HUDEP-2 (cell line): ENCODE measurements around the gene CCDC73.
A peak's percentile ranks its signal among the peaks of the same experiment; 100 is the strongest.
"Not testable (repeated sequence)": the region's sequence is repeated elsewhere in the genome, so short reads cannot be mapped to it uniquely, and the experiment has no call there.

Experiments
- DNase-seq, 76 experiments: peaks; one replicate each; lab custom pipeline; 2025; ENCODE audit not compliant: unreplicated experiment in 76 of 76; lab: John Stamatoyannopoulos, UW

The CCDC73 gene

DNA sequence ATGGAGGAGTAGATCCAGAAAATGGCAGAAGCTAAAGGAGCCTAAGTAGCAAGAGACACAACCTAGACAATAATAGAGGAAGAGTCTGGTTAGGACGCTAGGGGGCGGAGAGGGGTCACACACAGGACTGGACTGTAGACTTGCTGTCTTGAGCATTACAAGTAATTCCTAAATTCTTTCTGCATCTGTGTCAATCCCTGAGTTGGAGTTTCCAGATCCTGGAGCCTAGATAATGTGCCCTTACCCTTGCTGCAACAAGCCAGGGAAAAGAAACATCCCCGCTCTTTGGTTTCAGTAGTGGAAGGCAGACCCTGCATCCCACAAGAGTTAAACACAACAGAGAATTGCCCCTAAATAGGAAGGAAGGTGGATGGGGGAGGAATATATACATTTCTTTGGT is 14.9 kb upstream of the CCDC73 start:
- DNase-seq, result peak in 66 of 76 experiments; percentile 2 to 77 (median 54)

DNA sequence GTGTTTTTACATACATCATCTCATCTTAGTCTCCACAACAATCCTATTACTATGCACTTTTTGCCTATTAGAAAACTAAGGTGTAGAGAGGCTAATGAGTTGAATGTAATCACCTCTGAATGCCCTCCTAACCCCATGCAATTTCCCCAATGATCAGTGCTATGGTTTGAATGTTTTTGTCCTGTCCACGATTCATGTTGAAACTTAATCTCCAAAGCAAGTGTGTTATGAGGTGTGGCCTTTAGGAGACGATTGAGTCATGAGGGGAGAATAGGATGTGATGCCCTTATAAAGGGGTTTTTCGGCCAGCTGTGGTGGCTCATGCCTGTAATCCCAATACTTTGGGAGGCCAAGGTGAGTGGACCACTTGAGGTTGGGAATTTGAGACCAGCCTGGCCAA is 2.0 kb upstream of the CCDC73 start:
- DNase-seq, result no peak

DNA sequence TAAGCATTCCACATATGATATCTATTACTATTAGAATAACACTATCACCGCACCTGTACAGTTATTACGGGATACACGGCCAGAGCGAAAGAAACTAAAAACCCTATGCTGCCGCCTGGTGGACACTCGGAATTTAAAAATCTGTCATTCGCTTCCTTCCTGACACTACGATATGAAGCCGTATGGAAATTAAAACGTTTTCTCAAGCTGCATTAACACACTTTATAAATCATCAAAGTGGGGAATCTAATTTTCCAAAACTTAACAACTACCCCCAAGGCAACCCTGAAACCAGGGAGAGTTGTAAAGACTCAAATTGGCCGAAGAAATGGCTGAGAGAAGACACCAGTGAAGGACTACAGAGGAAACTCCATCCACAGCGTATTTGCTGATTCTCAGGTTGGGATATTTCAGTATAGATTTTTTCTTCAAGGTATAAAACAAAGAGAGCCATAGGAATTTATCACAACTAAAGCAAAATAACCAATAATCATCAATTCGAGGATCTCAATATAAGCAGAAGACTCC is 1.4 kb downstream of the CCDC73 start:
- DNase-seq, result peak in 43 of 76 experiments; percentile 1 to 55 (median 23)

DNA sequence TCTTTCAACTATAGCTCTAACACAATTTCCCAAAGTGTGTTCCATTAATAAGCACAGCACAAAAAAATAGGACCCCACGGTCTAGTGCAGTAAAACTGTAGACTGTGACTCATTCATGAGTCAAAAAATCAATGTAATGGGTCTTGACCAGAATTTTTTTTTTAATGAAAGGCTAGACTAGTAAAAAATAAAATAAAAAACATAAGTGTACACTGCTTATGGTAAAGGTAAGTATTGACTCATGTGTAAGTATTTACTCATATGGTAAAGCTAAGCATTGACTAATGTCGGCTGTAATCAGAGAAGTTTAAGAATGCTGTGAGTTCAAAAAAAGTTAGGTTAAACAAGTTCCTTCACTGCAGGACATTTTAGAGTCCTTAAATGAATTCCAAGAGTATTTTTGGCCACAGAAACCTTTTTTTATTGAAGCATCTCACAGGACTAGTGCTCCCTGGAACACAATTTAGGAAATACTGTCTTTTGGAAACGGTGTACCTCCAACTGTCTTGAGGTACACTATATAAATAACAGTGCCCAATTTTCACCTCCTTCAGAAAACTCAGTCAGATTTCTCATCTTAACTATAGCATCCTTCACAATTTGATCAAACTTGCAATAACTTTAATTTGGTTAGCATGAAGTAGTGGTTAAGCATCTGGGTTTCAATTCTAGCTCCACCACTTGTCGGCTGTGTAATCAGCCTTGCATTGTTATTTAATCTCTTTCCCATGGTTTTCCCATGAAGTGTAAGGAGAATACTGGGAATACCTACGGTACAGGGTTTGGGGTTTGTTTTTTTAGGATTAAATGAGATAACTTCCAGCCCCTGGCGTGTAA is 2.1 kb downstream of the CCDC73 start:
- DNase-seq, result no peak

DNA sequence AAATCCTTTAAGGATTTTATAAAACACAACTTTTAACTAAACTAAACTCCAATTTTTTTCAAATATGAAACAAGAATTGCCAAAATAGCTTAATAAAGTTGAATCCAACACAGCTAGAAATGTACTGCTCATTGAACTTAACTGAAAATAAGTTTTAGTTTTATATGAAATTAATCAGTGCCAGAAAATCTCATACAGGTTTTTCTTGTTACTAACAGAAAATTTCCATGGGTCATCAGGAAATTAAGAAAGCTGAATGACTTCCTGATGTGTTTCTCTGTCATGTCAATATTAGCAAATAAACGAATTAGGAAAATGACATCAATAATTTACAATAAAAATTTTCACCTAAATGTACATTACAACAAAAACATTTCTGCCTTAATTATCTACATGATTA is 3.5 kb downstream of the CCDC73 start:
- no peak for DNase-seq

DNA sequence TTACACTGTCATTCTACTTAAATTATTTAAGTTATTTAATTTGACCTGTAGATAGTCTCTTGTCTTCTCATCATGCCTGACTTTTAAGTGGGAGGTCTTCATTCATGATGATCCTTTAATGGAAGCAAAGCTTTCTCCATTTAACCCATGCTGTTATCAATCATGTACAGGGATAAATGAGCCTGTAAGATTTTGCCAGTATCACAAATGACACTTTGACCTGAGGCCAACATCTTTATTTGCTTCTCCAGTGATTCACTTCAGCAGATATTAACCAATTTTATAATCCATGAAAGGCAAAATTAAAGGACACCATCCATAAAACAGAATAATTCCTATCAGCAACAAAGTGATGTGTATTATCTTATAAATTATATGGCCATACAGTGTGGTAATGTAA is 7.7 kb downstream of the CCDC73 start:
- no peak for DNase-seq

DNA sequence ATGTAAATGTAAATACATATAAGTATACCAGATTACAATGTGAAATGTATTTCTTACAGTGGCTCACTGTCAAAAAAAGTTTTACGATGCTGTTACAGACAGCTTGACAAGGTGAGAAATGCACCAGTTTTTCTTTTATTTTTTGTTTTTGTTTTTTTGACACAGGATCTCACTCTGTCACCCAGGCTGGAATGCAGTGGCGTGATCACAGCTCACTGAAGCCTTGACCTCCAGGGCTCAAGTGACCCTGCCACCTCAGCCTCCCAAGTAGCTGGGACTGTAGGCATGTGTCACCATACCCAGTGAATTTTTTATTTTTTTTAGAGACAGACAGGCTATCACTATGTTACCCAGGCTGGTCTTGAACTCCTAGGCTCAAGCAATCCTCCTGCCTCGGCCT is 9.2 kb downstream of the CCDC73 start:
- no peak for DNase-seq

DNA sequence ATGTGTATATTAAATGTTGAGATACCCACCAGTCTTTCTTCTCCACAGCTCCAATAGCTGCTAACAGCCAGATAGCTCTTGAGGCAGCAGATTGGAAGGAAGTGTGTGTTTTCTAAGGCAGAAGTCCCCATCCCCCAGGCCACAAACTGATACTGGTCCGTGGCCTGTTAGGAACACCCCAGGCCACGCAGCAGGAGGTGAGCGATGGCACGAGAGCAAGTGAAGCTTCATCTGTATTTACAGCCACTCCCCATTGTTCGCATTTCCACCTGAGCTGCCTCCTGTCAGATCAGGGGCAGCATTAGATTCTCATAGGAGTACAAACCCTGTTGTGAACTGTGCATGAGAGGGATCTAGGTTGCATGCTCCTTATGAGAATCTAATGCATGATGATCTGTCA is 12.7 kb downstream of the CCDC73 start:
- no peak for DNase-seq

DNA sequence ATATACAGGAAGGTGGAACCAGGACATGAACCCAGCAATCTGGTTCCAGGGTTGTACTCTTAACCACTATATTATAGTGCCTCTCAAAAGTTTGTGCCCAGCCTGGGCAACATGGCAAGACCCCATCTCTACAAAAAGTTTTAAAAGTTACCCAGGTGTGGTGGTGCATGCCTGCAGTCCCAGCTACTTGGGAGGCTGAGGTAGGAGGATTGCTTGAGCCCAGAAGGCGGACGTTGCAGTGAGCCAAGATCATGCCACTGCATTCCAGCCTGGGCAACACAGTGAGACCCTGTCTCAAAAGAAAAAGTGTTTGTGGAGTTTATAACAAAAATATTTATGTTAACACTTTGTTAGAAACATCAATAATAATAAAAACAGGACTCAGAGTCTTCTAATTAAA is 13.6 kb downstream of the CCDC73 start:
- not testable (repeated sequence) for DNase-seq

DNA sequence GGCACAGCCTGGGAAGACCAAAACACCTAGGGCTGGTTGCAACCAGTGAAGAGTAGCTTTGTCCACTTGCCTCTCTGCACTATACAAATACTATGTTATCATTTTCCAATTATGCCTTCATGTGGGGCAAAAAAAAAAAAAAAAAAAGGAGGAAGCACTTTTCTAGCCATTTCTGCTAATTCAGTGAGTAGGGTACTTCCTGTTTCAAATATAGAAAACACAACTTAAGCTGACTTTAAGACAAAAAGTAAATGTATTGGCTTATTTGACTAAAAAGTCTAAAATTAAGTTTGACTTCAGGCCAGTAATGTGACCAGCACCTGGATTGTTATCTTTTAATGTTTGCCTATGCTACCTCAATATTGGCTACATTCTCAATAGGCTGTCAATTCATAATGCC is 15.3 kb downstream of the CCDC73 start:
- no peak for DNase-seq

DNA sequence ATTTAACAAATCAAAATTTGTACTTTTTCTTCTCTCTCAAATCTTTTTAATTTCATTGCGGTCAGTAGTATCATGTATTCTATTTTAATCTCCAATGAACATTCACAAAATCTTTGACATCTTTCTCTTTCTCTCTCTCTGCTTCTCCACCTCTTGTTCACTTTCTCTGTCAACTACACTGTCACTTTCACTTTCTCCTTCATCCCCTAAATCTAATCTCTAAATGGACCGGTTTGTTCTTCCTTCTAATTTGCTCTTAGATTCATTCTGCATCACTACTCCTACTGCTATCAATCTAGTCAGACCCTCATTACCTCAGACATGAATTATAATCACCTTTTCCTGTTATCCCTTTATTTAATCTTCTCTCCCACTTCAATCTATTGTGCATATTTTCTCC is 18.6 kb downstream of the CCDC73 start:
- DNase-seq, result no peak

DNA sequence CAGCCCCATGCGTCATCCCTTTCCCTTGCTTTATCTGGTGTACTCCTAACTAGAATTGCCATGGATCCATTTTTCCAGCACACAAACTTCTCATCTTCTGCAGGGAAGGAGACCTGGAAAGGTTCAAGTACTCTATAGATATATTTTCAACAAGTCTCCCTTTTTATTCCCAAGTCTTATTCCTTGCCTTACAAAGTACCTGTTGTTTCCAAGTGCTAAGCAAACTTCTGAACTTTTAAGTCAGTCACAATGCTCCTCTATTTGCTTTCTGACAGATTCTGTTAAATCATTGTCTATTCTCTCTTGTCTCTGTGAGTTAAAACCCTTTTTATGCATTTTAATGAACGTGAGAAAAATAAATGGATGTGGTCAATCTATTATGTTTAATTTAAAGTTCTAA is 20.4 kb downstream of the CCDC73 start:
- no peak for DNase-seq

DNA sequence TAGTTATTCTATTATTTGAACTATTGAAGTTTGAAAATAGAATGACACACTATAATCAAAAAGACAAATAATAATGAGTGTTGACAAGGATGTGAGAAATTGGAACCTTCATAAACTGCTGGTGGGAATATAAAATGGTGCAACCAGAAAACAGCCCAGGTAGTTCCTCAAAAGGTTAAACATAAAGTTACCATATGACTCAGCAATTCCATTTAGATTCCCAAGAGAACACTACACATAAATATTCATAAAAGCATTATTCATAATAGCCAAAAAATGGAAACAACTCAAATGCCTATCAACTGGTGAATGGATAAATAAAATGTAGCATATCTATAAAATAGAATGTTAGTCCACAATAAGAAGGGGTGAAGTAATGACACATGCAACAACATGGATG is 21.7 kb downstream of the CCDC73 start:
- DNase-seq, result no peak

DNA sequence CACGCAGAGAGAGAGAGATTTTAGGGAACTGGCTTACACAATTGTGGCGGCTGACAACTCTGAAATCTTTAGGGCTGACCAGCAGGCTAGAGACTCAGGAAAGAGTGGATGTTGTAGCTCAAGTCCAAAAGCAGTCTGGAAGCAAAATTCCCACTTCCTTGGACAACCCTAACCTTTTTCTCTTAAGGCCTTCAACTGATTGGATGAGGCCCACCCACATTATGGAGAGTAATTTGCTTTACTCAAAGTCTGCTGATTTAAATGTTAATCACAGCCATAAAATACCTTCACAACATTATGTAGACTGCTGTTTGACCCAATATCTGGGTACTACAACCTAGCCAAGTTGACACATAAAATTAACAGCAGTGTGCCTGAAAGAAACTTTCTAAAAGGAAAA is 32.7 kb downstream of the CCDC73 start:
- not testable (repeated sequence) for DNase-seq

DNA sequence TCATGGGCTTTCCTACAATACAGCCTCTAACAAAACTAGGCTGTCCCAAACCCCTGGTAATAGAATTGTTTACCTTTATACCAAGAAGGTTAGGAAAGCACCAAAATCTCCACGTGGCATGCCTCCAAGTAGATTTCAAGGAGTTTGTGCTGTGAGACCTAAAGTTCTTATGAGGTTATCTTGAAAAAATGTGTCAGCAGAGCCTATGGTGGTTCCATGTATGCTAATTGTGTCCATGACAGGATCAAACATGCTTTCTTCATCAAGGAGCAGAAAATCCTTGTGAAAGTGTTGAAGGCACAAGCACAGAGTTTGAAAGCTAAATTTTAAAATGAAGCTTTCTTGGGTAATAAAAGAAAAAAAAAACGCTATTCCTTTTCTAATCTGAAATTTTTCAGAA is 36.2 kb downstream of the CCDC73 start:
- DNase-seq, result no peak

DNA sequence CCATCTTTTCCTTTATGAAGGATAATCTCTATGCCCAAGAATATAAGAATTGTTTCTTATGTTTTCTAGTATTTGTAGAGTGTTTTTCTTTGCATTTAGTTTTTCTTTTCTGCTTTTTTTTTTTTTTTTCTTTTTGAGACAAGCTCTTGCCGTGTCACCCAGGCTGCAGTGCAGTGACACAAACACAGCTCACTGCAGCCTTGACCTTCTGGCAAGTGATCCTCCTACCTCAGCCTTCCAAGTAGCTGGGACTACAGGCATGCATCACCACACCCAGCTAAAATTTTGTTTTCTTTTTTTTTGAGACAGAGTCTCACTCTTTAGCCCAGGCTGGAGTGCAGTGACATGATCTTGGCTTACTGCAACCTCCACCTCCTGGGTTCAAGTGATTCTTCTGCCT is 41.3 kb downstream of the CCDC73 start:
- DNase-seq, result not testable (repeated sequence)

DNA sequence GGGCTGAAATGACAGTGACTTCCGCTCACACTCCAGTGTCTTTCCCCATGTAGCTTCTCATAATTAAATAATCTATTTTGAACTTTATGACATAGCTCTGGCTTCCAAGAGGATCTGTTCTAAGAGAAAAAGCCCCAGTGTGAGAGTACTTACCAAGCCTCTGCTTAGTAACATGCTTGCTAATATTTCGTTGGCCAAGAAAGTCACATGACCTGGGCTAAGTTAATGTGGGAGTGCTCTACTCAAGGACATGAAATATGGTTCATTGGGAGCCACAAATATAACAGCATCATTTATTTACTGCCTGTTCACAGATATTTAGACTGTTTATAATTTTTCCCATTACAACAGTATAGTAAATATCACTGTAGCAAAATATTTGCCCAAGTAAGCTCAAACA is 42.5 kb downstream of the CCDC73 start:
- no peak for DNase-seq

DNA sequence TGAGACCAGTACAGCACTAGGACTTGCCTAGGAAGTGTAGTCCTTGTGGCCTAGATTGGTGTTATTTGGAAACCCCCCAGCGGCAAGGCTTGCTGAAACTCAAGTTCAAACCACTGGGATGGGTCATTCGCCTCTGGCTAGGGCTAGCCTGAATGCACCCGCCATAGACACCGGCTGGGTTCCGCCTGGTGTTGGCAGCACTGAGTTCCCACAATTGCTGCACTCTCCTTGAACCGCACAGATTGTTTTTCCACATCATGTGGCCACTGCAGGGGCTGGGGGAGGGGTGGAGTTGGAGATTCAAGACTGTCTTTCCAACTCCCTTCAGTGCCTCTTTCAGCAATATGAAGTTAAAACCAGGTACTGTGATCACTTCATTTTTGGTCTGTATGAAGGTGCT is 43.1 kb downstream of the CCDC73 start:
- no peak for DNase-seq

DNA sequence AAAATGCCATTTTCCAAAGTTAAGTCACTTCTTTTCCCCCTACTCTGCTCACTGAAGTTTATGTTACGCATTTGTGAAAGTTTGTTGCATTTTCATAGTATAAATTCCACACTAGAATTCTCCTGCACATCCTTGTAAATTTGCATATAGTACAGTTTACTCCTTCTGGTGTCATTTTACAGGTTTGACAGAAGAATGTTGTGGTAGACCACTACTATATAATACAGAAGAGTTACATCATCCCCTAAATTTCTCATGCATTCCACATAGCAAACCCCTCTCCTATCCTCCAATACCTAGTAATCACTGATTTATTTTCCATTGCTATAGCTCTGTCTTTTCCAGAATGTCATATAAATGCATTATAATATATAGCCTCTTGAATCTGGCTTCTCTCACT is 64.5 kb downstream of the CCDC73 start:
- no peak for DNase-seq

DNA sequence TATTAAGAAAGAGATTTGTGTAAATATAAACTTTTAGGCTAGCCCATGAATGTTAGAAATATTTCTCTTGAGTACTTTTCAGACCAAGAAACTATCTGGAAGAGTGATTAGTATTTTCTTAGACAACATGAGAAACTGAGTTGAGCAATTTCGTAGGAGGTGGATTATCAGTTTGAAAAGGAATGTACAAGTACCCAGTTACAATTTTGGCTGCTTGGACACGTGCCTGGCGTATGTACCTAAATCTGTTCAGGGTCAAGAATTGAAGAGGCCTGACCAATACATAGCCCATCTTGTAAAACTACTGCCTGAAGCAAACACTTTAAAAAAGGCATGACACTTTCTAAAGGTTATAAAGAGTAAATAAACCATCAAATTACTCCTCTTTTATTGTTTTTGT is 71.1 kb downstream of the CCDC73 start:
- no peak for DNase-seq

DNA sequence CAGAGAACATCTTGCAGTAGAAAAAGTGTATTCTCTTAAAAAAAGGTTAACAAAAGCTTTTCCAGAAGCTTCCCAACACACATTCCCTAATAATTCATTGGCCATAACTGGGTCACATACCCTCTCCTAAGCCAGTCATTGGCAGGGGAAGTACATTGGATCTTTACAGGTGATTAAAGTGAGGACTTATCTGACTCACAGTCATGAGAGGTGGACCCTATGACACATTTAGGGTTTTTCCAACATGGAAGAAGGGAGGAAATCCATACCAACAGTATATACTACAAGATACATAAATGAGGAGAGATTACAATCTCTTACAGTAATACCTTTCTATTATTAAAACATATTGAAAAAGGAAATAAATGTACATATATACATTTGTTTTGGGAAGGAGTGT is 72.2 kb downstream of the CCDC73 start:
- DNase-seq, result no peak

DNA sequence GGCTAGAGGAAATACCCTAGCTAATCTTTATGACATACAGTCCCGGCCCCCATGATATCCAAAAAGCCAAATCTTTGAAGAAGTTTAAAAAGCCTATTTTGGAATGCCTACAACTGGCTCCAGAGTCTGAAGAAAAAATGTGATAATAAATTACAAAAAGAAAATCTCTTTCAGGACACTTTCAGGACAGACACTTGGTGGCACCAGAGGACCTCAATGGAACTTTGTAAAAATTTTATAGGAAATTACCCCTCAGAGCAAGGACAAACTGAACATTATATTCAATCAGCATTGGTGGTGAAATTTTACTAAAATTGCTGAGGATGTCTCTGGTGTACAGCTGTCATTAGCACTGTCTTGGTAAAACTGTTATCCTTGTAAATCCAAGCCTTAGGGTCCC is 81.0 kb downstream of the CCDC73 start:
- no peak for DNase-seq

DNA sequence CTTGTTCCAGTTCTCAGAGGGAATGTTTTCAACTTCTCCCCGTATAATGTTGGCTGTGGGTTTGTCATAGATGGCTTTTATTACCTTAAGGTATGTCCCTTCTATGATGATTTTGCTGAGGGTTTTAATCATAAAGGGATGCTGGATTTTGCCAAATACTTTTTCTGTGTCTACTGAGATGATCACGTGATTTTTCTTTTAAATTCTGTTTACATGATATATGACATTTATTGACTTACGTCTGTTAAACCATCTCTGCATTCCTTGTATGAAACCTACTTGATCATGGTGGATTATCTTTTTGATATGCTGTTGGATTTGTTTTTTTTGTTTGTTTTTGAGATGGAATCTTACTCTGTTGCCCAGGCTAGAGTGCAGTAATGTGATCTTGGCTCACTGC is 85.5 kb downstream of the CCDC73 start:
- not testable (repeated sequence) for DNase-seq
